Measurements from ENCODE around the gene FAM131C. TPM values are rescaled to one million over a fixed set of nuclear protein-coding genes. Genes with fewer than 3 reads are reported as not detected.

The FAM131C gene
- polyA plus RNA-seq, 3 donors: not detected

DNA sequence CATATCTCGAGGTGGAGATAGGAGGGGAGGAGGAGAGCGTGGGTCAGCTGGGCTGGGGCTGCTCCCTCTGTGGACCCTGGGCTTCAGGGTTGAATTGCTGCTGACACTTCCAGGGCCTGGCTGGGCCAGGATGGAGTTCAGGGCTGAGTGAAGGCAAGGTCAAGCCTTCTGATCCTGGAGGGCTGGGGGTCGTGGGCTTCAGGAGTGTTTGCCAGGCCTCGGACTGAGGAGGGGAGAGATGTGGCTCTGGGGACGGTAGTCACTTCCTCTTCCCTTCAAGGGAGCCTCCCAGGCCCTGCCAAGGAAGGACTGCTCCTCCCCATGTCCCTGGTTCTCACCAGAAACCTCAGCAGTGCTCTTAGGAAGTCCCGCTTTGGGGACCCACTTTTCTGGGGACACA is 12.1 kb upstream of the FAM131C start:
- Histone ChIP-seq H3K79me2 (ENCODE audit: insufficient read depth, low read length) (no peaks in the 10 kb centered on the region), H3K36me3 (replicated peaks in 1 of 2; ENCODE audit: control insufficient read depth in 1 of 2, insufficient read depth in 2 of 2, low read length in 2 of 2) (no peaks in the 10 kb centered on the region), H4K20me1 (ENCODE audit: insufficient read depth, low read length) (no peaks in the 10 kb centered on the region), H3K9me3 (replicated peaks in 1 of 2; ENCODE audit: control insufficient read depth in 1 of 2, insufficient read depth in 1 of 2, low read length in 2 of 2) (no peaks in the 10 kb centered on the region), H2AFZ (ENCODE audit: insufficient read depth, low read depth, low read length, poor library complexity, severe bottlenecking) (peak overlapping the region; percentile 65), H3K4me3 (replicated peaks in 1 of 3; ENCODE audit: low read depth in 2 of 3, low read length in 3 of 3) (no peak overlapping the region), H3K27me3 (ENCODE audit: control insufficient read depth in 2 of 2, insufficient read depth in 2 of 2, low read length in 2 of 2) (no peaks in the 10 kb centered on the region), H3K4me1 (ENCODE audit: control insufficient read depth in 1 of 2, insufficient read depth in 2 of 2, low read length in 2 of 2) (no peaks in the 10 kb centered on the region), H3K9ac (ENCODE audit: insufficient read depth, low read length, poor library complexity, severe bottlenecking) (peak overlapping the region; percentile 21), H3K4me2 (replicated peaks; ENCODE audit: extremely low read depth, low read length, poor library complexity, severe bottlenecking) (no peak overlapping the region), H3K27ac (ENCODE audit: low read depth in 1 of 2, low read length in 2 of 2) (no peak overlapping the region)
- intact Hi-C loops (cut with micrococcal nuclease): loop anchor here in 1 of 2 donors (10.0 kb wide), 1 partner anchor 159 kb away; no protein-coding TSS in a partner anchor
- Mint-ChIP-seq H3K27ac (peak overlapping the region in 1 of 7 donors; percentile 72), H3K4me3 (no peak overlapping the region), H3K36me3 (no peaks in the 10 kb centered on the region), H3K4me1 (peaks cover 4% of the 10 kb centered on the region), H3K9me3 (no peaks in the 10 kb centered on the region), H3K27me3 (ENCODE audit: low read depth in 3 of 3) (peaks cover 3 to 5% (median 3%) of the 10 kb centered on the region in 3 donors)
- TF ChIP-seq, protein P1, sequence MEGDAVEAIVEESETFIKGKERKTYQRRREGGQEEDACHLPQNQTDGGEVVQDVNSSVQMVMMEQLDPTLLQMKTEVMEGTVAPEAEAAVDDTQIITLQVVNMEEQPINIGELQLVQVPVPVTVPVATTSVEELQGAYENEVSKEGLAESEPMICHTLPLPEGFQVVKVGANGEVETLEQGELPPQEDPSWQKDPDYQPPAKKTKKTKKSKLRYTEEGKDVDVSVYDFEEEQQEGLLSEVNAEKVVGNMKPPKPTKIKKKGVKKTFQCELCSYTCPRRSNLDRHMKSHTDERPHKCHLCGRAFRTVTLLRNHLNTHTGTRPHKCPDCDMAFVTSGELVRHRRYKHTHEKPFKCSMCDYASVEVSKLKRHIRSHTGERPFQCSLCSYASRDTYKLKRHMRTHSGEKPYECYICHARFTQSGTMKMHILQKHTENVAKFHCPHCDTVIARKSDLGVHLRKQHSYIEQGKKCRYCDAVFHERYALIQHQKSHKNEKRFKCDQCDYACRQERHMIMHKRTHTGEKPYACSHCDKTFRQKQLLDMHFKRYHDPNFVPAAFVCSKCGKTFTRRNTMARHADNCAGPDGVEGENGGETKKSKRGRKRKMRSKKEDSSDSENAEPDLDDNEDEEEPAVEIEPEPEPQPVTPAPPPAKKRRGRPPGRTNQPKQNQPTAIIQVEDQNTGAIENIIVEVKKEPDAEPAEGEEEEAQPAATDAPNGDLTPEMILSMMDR (IDR thresholded peaks at IDR 0.05): no peak
- WGBS (ENCODE audit: insufficient coverage): 62% methylated on average over 2 of the region's 6 CpGs
- DNase-seq: no peak

DNA sequence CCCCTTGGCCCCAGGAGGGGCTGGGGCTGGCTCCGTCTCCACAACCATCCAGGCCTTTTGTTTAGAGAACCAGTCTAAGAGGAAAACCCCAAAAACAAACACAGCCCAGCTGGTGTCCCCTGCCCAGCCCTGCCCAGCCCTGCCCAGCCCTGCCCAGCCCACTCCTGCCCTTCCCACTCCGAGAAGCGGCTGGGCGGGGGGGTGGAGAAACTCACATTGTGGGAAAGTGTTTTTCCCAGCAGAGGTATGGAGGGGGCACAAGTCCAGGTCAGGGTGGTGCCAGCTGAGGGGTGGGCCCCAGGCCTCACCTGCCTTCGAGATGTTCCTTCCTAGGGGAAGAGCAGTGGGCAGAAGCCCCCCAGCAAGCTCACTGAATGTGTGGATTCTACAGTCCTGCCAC is 10.0 kb upstream of the FAM131C start:
- H3K4me3 ChIP-seq (replicated peaks in 1 of 3; ENCODE audit: low read depth in 2 of 3, low read length in 3 of 3): no peak overlapping the region
- no peaks in the 10 kb centered on the region for H4K20me1 ChIP-seq (ENCODE audit: insufficient read depth, low read length)
- peaks cover 4% of the 10 kb centered on the region in 2 donors for H3K4me1 ChIP-seq (ENCODE audit: control insufficient read depth in 1 of 2, insufficient read depth in 2 of 2, low read length in 2 of 2)
- peaks cover 9% of the 10 kb centered on the region for H3K4me1 Mint-ChIP-seq
- no peak overlapping the region for H3K27ac ChIP-seq (ENCODE audit: low read depth in 1 of 2, low read length in 2 of 2)
- H2AFZ ChIP-seq (ENCODE audit: insufficient read depth, low read depth, low read length, poor library complexity, severe bottlenecking): no peak overlapping the region
- no peaks in the 10 kb centered on the region for H3K36me3 ChIP-seq (replicated peaks in 1 of 2; ENCODE audit: control insufficient read depth in 1 of 2, insufficient read depth in 2 of 2, low read length in 2 of 2)
- intact Hi-C loops (cut with micrococcal nuclease): loop anchor here (5.0 to 10.0 kb wide), 2 partner anchors 159 to 161 kb away; no protein-coding TSS in a partner anchor
- H3K4me3 Mint-ChIP-seq: no peak overlapping the region
- H3K27ac Mint-ChIP-seq: no peak overlapping the region
- H3K4me2 ChIP-seq (replicated peaks; ENCODE audit: extremely low read depth, low read length, poor library complexity, severe bottlenecking): no peak overlapping the region
- H3K36me3 Mint-ChIP-seq: no peaks in the 10 kb centered on the region
- no peaks in the 10 kb centered on the region for H3K9me3 ChIP-seq (replicated peaks in 1 of 2; ENCODE audit: control insufficient read depth in 1 of 2, insufficient read depth in 1 of 2, low read length in 2 of 2)
- H3K79me2 ChIP-seq (ENCODE audit: insufficient read depth, low read length): no peaks in the 10 kb centered on the region
- H3K27me3 Mint-ChIP-seq (ENCODE audit: low read depth in 3 of 3): peaks cover 0 to 1% (median 1%) of the 10 kb centered on the region in 3 donors
- WGBS (ENCODE audit: insufficient coverage): 100% methylated on average over 1 of the region's 5 CpGs
- TF ChIP-seq, protein P1 (IDR thresholded peaks at IDR 0.05): no peak
- no peak for DNase-seq
- H3K9ac ChIP-seq (ENCODE audit: insufficient read depth, low read length, poor library complexity, severe bottlenecking): no peak overlapping the region
- H3K9me3 Mint-ChIP-seq: no peaks in the 10 kb centered on the region
- no peaks in the 10 kb centered on the region for H3K27me3 ChIP-seq (ENCODE audit: control insufficient read depth in 2 of 2, insufficient read depth in 2 of 2, low read length in 2 of 2)

All from CD14-positive monocyte (primary cell).